ENCODE measurements around the gene SYTL3.

GRCh38 chr6:158812611-158813010, 162.8 kb downstream of the SYTL3 start:
- TF ChIP-seq, protein P1, sequence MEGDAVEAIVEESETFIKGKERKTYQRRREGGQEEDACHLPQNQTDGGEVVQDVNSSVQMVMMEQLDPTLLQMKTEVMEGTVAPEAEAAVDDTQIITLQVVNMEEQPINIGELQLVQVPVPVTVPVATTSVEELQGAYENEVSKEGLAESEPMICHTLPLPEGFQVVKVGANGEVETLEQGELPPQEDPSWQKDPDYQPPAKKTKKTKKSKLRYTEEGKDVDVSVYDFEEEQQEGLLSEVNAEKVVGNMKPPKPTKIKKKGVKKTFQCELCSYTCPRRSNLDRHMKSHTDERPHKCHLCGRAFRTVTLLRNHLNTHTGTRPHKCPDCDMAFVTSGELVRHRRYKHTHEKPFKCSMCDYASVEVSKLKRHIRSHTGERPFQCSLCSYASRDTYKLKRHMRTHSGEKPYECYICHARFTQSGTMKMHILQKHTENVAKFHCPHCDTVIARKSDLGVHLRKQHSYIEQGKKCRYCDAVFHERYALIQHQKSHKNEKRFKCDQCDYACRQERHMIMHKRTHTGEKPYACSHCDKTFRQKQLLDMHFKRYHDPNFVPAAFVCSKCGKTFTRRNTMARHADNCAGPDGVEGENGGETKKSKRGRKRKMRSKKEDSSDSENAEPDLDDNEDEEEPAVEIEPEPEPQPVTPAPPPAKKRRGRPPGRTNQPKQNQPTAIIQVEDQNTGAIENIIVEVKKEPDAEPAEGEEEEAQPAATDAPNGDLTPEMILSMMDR (IDR thresholded peaks at IDR 0.05), result no peak
- TF ChIP-seq POLR2A (IDR thresholded peaks at IDR 0.05), result no peak

Data from stomach (tissue), 4 donors.